Ovary (tissue), 3 donors: ENCODE data around the gene CHFR.

Experiments
- CTCF ChIP-seq, 3 donors: fragments of 450-650 bp in 2 of 3; fragments of 200-600 bp in 1 of 3; IDR thresholded peaks; one replicate each; pipeline versions ENCODE4 v1.5.1 to v1.8.0; 2016 to 2022; ENCODE audit warnings: antibody characterized with exemption in 3 of 3, mild to moderate bottlenecking in 1 of 3
- POLR2A ChIP-seq: fragments of 450-650 bp; IDR thresholded peaks from one replicate; pipeline ENCODE4 v1.6.1; 2017; ENCODE audit warnings: antibody characterized with exemption, mild to moderate bottlenecking, moderate library complexity
- donor health status: DM: no; HTN: no; CAD: no.

GRCh38 chr12:132861558-132861957, 25.8 kb downstream of the CHFR start:
- TF ChIP-seq POLR2A: no peak
- no peak for TF ChIP-seq CTCF (IDR thresholded peaks at IDR 0.05)
